GM18507 (cell line): Measurements from ENCODE around the gene LAMA1.

Experiments
- DNase-seq: peaks from one replicate; pipeline ENCODE4 v3.0.0; 2011; ENCODE audit warnings: low read depth; ENCODE audit not compliant: insufficient read length; ENCODE audit errors: extremely low spot score
- FAIRE-seq: peaks from 2 replicates; lab custom pipeline; 2011; peaks lifted over from hg19 to GRCh38; lab: Jason Lieb, UNC

Gene LAMA1

GRCh38 chr18:7059276-7059675, 58.3 kb downstream of the LAMA1 start:
- DNase-seq (no peak), FAIRE-seq (no peak)

DNA sequence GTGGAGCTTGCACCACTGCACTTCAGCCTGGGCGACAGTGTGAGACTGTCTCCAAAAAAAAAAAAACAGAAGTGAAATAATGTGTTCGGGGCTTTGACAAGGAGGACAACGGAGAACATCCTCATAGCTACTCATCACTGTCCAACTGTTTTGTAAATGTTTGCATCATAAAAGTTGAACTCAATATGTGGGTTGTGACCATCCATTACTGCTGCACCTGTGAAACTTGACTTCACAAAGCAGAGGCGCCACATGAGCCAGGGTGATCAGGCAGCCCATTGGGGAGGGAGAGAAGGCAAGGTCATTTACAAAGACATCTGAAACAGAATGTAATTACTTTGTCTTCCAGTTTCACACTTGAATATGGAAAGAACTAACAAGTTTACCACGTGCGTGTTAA, 61.6 kb downstream of the LAMA1 start:
- no peak for DNase-seq
- no peak for FAIRE-seq

DNA sequence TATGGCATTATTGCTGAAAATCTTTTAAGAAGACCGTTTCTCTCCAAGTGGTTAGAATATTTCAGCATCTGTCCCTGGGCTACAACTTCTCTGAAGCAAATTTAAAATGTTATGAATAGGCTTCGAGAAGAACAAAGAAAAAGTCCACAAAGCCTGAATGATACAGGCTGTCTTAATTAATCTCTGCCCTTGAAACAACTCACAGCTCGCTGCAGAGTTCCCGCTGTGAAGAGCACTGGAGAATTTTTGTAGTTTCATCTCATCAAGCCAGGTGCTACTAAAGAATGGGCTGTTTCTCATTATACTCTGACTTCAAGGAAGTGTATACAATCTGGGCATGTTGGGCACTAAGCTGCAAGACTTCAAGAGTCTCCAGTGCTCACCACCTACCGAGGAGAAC, 67.6 kb downstream of the LAMA1 start:
- no peak for FAIRE-seq
- no peak for DNase-seq

GRCh38 chr18:7048081-7048480, 69.5 kb downstream of the LAMA1 start:
- DNase-seq (no peak), FAIRE-seq (no peak)

DNA sequence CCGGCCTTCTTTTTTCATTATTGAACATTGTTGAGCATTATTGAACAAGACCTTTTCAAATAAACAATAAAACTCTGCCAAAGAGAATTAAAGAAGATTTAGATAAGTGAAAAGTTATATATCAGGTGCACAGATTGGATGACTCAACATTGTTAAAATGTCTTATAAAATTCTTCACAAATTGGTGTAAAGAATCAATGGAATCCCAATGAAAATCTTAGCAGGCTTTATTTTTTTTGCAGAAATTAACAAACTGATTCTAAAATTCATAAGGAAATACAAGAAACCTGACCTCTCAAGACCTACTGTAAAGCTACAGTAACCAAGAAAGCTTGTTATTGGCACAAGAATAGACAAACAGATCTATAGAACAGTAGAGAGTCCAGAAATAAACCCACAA, 70.3 kb downstream of the LAMA1 start:
- DNase-seq (no peak), FAIRE-seq (no peak)

- FAIRE-seq (no peak), DNase-seq (no peak)
Measured at GRCh38 chr18:7038330-7038851, 79.2 kb downstream of the LAMA1 start.

DNA sequence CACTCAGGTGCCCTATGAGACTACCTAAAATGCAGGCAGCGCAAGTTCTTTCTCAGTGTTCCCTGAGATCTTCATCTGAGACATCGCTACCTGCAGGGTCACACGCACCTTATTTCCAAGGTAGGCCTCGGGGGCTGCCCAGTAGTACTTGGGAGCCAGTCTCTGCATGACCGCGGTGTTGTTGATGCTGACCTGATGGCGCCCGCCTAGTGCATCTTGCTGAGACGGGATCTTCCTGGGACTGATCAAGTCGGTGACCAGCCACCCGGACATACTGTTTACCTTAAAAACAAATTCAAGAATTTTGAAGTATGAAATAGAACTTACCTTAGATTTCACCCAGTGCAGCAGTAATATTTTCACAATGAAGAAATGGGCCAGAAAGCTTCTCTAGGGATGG, 80.1 kb downstream of the LAMA1 start:
- DNase-seq (no peak), FAIRE-seq (no peak)

- no peak for DNase-seq
- FAIRE-seq = no peak
Measured at GRCh38 chr18:7035807-7036206, 81.8 kb downstream of the LAMA1 start.

DNA sequence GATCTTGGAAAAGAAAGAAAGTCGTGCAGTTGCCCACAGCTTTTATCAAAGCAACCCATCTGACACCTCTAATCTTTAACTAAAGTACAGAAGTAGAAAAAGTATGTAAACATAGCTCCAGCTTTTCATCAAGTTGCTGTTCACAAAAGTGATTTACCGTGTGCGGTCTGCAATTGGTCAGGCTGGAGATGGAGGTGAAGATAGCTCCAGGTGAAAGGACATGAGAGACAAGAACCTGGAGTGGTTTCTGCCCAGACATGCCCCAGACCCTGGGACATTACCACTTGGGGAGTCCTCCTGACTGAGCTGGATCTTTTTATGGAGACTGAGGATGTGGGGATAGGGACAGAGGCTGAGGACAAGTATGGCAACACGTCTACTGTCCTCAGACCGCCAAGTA, 82.7 kb downstream of the LAMA1 start:
- FAIRE-seq (no peak), DNase-seq (no peak)

DNA sequence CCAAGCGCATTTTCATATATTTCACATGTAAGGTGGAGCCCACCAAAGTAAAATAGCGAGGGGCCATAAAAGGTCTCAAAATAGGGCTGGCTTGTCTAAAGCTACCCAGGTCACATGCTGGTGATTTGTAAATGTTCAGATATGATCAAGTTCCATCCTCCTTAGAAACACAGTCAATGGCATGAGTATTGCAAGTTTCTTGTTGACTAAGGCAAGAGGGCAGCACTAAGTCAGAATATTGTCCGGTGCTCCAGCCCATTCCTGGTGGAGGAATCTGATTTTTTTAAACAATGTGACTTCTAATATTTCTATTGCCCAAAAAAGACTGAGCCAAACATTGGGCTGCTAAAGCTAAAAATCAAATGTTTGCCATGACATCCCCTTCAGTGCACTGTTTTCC, 85.1 kb downstream of the LAMA1 start:
- DNase-seq (no peak), FAIRE-seq (no peak)

DNA sequence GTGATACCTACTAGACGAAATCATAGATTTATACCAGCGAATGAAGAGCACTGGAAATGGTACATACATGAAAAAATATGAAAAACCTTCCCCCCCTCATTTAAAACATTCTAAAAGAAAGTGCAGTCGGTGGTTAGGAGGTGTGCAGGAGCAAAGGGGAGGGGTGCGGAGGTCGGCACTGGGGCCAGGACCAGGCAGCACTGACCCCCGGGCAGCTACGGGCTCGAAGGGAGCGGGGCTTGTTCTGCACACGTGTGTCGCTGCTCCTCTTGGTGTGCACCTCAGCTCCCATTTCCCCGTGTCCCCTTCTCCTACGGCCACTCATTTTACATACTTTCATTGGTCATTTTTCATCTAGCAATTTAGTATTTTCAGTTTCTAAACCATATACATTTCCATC, 89.0 kb downstream of the LAMA1 start:
- no peak for FAIRE-seq
- no peak for DNase-seq

DNA sequence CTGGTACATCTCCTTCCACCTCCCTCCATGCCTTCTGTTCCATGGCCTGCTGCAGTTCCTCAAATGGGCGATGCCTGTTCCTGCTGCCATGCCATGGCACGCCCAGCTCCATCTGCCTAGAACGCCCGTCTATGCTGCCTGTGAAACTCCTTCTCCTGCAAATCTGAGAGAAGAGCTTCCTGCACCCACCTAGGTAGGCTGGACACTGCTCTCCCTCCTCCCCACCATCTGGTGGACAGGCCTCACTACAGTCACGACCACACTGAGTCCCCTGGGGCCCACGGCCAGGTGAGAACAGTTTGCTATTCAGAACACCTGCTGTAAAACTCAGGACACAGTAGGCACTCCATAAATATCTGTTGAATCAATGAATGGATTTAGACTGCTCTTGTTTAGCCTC, 92.4 kb downstream of the LAMA1 start:
- FAIRE-seq = no peak
- DNase-seq = no peak

GRCh38 chr18:7023581-7023980, 94.0 kb downstream of the LAMA1 start:
- no peak for DNase-seq
- no peak for FAIRE-seq

DNA sequence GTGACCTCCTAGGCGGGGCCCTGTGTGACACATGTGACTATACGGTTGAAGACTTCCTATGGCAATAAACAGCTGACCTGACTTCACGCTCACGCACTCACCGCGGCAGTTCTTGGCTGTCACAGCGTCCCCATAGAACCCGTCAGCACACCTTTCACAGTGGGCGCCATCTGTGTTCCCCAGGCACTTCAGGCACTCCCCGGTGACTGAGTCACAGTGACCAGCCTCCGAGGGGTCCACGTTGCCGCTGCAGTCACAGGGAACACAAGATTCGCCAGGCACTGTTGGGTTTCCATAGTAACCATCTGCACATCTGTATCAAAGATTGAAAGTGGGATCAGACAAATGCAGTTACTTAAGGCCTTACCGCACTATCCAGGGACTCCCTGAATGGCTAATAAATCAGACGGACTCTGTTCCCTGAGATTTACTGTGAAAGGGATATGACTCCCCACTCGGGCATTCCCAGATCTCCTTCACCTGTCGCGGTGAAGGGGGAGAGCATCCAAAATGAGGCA, 94.5 kb downstream of the LAMA1 start:
- FAIRE-seq = no peak
- no peak for DNase-seq

GRCh38 chr18:7021994-7022840, 95.4 kb downstream of the LAMA1 start:
- DNase-seq (no peak), FAIRE-seq (no peak)

- FAIRE-seq (no peak), DNase-seq (no peak)
Measured at GRCh38 chr18:7020995-7021777, 96.4 kb downstream of the LAMA1 start.

GRCh38 chr18:7017013-7017412, 100.6 kb downstream of the LAMA1 start:
- FAIRE-seq (no peak), DNase-seq (no peak)

DNA sequence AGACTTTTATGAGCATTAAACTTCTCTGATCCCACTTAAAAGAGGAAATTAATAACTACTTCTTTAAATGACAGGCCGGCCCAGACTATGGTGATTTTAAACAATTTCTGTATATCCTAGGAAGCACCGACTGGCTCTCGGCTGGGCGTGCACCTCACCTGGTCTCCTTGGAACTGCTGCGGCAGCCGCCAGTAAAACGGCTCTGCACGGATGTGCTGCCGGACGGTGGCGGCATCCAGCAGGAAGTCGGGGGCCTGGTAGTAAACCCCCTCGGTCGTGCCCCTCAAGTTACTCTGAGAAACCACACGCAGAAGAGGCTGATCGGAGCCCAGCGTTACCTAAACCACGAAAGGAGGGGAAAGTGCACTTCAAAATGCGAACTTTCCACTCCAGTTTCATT, 106.5 kb downstream of the LAMA1 start:
- FAIRE-seq (no peak), DNase-seq (no peak)

DNA sequence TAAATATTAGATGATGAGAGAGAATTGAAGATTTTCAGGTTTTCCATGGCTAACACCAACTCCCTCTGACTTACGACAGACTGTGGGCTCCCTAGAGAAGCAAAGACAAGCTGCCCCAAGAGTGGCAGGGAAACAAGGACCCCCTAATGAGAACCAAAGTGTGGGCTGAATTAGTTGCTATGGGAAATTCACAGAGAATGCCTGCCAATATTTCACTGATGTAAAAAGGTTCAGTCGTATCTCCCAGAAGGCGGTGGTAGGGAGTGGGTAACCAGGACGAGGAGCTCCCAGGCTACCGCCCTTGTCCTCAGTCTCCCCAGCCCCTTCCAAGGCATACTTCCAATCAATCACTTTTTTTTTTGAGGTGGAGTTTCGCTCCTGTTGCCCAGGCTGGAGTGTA, 113.6 kb downstream of the LAMA1 start:
- DNase-seq (no peak), FAIRE-seq (no peak)

DNA sequence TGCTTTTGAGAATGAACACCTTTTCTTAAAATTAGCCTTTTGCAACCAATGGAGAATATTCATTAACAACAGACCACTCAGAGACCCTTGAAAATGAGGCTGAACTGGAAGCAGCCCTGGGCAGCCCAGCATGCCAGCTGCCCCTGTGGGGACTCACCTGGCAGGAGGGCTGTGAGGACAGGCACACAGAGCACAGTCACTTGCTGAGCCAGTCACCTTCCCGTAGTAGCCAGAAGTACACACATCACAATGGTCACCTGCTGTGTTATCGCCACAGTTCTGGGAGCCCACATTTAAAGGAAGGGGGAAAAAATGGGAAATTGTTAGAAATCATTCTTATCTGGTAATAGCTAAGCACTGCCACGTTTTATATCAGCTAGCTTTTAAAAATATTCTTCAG, 115.5 kb downstream of the LAMA1 start:
- FAIRE-seq = no peak

More for the DNA sequence above, 115.5 kb downstream of the LAMA1 start:
- no peak for DNase-seq
